Vagina (tissue), 2 donors: Measurements from ENCODE around the gene TENT4A.

Experiments
- CTCF ChIP-seq, 3 experiments: fragments of 450-650 bp in 2 of 3; fragments of 200-600 bp in 1 of 3; sonication (generic) in 1 of 3; IDR thresholded peaks; one replicate each; pipeline ENCODE4 v1.5.1; 2017 to 2019; ENCODE audit warnings: antibody characterized with exemption in 3 of 3, mild to moderate bottlenecking in 2 of 3, moderate library complexity in 2 of 3
- POLR2A ChIP-seq, 2 donors: fragments of 450-650 bp; IDR thresholded peaks; one replicate each; pipeline ENCODE4 v1.6.1; 2017; ENCODE audit warnings: antibody characterized with exemption in 2 of 2, mild to moderate bottlenecking in 2 of 2, moderate library complexity in 2 of 2
- POLR2AphosphoS5 ChIP-seq, 2 donors: sonication (generic); formaldehyde crosslinking; IDR thresholded peaks; one replicate each; pipeline ENCODE4 v1.9.0; 2017; ENCODE audit warnings: antibody characterized with exemption in 2 of 2, mild to moderate bottlenecking in 2 of 2, low read depth in 1 of 2; ENCODE audit not compliant: insufficient read depth in 1 of 2

GRCh38 chr5:6673963-6674362 is 39.3 kb upstream of the TENT4A start:
- no peak for TF ChIP-seq CTCF (IDR thresholded peaks at IDR 0.05)
- TF ChIP-seq POLR2A (IDR thresholded peaks at IDR 0.05) = no peak
- no peak for TF ChIP-seq POLR2AphosphoS5 (IDR thresholded peaks at IDR 0.05; ENCODE audit: insufficient read depth in 1 of 2, low read depth in 1 of 2)
